Stimulated activated CD4-positive, alpha-beta T cell treated with anti-CD3 and anti-CD28 coated beads, Interleukin-4, amount 100 ng/mL, for 4 hours (primary cell): ENCODE measurements around the gene SPINK13.
"Not testable (repeated sequence)": the region's sequence is repeated elsewhere in the genome, so short reads cannot be mapped to it uniquely, and the experiment has no call there.

ENCODE experiments used
- DNase-seq, 2 experiments: peaks; one replicate each; pipeline ENCODE4 v3.0.0-alpha.2; 2020

SPINK13 gene

GRCh38 chr5:148268566-148268965 lies at the start of gene SPINK13:
TSS of gene SPINK13 (plus strand) at chr5:148268794. CDS start at chr5:148270073, 1,279 bp downstream.
- DNase-seq = no peak

DNA sequence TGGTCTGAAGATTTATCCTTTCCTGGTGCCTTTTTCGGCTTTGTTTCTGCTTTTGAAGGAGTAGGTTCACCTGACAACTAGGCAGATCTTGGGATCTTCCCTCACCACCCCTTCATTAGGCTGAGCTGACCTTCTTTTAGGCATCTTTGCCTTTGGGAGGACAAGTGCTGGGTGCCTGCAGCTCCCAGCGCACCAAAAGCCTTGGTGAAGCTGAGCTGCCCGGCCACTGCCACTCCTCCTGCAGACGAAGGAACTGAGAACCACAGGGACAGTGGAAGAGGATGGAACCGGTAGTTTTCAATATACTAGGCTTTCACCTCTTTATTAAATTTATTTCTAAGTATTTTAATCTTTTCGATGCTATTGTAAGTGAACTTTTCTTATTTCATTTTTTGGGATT lies 47.1 kb upstream of the SPINK13 start:
- DNase-seq = no peak

- no peak for DNase-seq
Measured at GRCh38 chr5:148224117-148224742, 44.4 kb upstream of the SPINK13 start.

- DNase-seq = no peak
Measured at GRCh38 chr5:148228392-148228984, 40.1 kb upstream of the SPINK13 start.

- no peak for DNase-seq
Measured at GRCh38 chr5:148229840-148230239, 38.8 kb upstream of the SPINK13 start.

- no peak for DNase-seq
Measured at GRCh38 chr5:148230240-148230639, 38.4 kb upstream of the SPINK13 start.

DNA sequence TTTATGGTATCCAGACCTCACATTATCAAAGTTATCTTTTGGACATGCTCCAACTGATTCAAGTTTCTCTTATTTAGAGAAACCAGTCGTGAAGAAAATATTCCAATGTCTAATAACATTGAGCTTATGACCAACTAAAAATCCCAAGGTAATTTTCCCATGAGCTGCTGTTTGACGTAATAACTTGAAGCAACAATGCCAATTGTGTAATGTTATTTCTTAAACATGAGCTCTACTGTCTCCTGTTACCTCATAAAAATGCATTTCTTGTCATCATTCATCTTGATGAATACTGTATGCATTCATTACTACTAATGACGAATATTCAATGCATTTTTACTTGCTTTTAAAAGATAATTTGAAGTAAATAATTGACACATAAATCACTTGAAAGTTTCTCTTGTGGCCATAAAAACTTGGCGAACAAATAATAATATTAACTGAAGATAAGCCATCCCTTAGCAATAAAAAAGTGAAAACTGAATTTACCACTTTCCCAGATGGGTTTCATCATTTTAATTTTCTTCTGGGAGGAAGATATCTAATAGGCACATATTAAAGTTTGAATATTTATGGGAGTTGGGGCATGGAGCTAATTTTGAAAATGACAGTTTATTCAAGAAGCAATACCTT lies 30.7 kb upstream of the SPINK13 start:
- no peak for DNase-seq

DNA sequence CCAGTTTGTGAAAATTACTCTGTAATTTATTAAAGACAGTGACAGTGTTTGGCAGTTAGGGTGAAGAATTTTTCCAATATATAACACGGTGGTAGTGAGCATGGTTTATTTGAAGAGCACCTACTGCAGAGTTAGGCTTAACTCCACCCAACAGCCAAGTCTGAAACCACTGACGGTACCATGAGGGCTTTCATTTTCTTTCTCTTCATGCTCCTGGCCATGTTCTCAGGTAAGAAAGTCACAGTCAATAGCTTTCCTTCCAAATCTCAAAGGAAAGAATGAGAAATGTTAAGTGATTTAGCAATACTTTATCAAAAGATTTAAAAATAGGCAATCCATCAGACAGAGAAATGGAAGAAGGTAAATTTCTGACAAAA lies 30.2 kb upstream of the SPINK13 start, which contains the start of gene MARCOL:
Gene MARCOL, plus strand, starts transcription at position 108 of the 377 bp plus-strand sequence. Its CDS starts 73 bp downstream, at position 181.
- no peak for DNase-seq

DNA sequence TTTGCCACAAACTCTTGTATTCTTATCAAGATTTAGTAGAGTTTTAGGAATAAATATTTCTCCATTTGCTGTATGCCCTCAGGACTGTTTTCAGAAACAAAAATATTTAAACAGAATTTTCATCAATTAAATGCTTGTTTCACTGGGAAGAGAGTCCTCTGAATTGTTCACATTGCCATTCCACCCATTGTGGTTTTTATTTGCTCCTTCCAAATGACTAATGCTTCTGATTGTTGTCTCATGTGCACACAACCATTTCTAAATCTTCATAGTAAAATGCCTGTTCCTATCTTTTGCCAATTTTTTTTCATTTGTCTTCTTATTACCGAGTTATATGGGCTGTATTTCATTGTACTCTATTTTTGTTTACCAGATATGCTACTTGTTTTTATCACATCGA lies 19.7 kb upstream of the SPINK13 start:
- no peak for DNase-seq

- no peak for DNase-seq
Measured at GRCh38 chr5:148255456-148255855, 13.1 kb upstream of the SPINK13 start.

DNA sequence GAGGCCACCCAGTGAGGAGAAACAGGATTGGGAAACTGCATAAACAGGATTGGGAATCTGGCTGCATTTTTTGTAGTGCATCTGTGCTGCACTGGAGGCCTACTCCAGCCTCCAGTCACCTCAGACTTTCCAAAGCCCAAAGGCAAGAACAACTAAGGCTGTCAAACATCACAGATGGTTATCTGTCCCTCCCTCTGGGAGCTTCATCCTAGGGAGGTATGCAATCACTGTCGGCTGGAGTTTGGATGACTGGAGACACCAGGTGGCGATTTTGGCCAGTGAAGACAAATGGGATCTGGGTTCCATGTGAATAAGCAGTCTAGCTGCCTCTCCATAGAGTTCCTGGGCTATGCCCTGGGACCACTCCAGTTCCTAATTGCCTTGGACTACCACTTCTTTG lies 9.3 kb upstream of the SPINK13 start:
- no peak for DNase-seq

DNA sequence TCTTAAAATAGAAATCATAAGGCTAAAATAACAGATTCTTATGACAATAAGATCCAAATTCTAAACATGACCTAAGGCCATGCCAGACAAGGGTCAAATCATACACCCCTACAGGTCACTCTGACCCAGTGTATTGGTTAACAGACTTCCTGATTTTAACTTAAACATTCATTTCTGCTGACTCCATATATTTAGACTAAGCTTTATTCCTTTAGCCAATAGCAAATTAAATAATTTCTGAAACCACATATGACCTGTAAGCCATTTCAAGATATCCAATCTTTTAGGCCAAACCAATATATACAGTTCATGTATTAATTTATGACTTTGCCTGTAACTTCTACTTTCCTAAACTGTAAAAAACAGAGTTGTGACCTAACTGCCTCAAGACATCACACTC lies 7.4 kb upstream of the SPINK13 start:
- DNase-seq = no peak

GRCh38 chr5:148267962-148268361 lies 632 bp upstream of the SPINK13 start:
- DNase-seq = no peak

DNA sequence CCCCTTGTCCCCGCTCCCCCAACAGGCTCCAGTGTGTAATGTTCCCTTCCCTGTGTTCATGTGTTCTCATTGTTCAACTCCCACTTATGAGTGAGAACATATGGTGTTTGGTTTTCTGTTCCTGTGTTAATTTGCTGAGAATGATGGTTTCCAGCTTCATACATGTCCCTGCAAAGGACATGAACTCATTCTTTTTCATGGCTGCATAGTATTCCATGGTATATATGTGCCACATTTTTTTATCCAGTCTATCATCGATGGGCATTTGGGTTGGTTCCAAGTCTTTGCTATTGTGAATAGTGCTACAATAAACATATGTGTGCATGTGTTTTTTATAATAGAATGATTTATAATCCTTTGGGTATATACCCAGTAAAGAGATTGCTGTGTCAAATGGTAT lies 6.5 kb downstream of the SPINK13 start:
- not testable (repeated sequence) for DNase-seq

- not testable (repeated sequence) for DNase-seq
Measured at GRCh38 chr5:148280893-148281292, 12.3 kb downstream of the SPINK13 start.

GRCh38 chr5:148281336-148281735 lies 12.7 kb downstream of the SPINK13 start:
- not testable (repeated sequence) for DNase-seq

GRCh38 chr5:148290271-148291195 lies 21.9 kb downstream of the SPINK13 start:
- DNase-seq = no peak

DNA sequence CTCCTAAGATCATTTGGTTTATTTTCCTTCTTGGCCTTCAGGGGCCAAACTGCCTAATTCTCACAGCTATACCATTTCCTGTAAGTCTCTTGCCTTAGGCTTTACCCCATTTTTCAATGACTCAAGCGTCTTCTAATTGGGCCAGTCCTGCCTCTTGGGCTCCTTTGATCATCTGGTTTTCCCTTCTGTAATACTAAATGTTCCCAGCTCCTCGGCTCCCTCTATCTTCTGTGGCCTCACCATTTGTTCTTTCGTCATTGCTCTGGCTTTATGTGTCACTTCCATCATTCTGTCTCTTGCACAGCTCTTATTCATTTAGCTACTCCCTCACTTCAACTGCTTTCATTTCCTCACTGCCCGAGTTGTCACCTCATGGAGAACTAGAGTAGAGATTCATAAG lies 29.1 kb downstream of the SPINK13 start:
- no peak for DNase-seq

- no peak for DNase-seq
Measured at GRCh38 chr5:148306446-148306845, 37.9 kb downstream of the SPINK13 start.

GRCh38 chr5:148309019-148309418 lies 40.4 kb downstream of the SPINK13 start:
- DNase-seq = no peak

DNA sequence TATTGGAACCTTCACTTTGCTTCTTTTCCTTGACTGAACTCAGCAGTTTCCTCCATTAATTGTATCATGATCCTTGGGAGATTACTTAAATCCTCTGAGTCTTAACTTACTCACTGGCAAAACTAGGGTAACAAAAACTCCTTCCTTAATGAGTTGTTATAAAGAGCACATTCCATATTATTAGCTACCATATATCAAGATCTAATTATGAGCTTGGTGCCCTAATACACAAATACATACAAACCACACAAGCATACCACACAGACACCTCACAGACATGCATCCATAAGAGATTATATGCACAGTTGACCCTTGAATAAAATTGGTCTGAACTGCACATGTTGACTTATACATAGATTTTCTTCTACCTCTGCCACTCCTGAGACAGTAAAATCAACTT lies 41.2 kb downstream of the SPINK13 start:
- no peak for DNase-seq

DNA sequence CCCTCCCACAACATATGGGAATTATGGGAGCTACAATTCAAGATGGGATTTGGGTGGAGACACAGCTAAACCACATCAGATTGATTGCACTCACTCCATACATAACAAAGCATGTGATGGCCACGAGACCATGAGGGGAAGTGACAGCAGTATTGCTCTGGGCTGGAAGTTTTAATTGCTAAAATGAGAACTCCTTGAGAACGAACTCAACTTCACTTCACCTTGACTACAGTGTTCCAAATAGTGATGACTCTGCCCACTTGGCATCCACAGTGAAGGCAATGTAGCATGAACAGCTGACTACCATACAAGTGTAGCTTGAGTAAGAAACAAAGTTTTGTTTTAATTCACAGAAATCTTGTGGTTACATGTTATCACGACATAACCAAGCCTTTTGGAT lies 42.9 kb downstream of the SPINK13 start:
- DNase-seq = no peak

- DNase-seq = no peak
Measured at GRCh38 chr5:148312153-148312552, 43.6 kb downstream of the SPINK13 start, which contains the start of gene SPINK7. TSS of gene SPINK7 (plus strand) at chr5:148312423. CDS start at chr5:148312484, 61 bp downstream.
